GM21529 (cell line): ENCODE measurements around the gene CDH4.

ENCODE experiments used
- ATAC-seq: cut with Tn5 transposase; IDR thresholded peaks from one replicate; pipeline ENCODE4 v1.9.1; 2021; ENCODE audit not compliant: unreplicated experiment

CDH4 gene

DNA sequence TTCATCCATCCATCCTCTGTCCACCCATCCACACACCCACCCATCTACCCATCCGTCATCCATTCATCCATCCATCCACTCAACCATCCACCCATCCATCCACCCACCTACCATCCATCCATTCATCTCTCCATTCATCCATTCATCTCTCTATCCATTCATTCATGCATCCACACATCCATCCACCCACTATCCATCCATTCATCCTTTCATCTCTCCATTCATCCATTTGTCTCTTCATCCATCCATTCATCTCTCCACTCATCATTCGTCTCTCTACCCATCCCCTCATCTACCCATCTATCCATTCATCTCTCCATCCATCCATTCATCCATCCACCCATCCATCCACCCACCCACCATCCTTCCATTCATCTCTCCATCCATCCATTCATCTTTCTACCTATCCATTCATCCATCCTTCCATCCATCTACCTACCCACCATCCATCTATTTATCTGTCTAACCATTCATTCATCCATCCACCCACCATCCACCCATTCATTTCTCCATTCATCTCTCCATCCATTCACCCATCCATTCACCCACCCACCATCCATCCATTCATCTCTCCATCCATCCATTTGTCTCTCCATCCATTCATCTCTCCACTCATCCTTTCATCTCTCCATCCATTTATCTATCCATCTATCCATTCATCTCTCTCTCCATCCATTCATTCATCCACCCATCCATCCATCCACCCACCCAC, 538.2 kb downstream of the CDH4 start:
- ATAC-seq: no peak

- ATAC-seq: no peak
Observed at GRCh38 chr20:61791995-61792394, 539.9 kb downstream of the CDH4 start.

- ATAC-seq: no peak
Observed at GRCh38 chr20:61795669-61796630, 543.9 kb downstream of the CDH4 start.

- ATAC-seq: no peak
Observed at GRCh38 chr20:61796738-61797137, 544.7 kb downstream of the CDH4 start.

- ATAC-seq: no peak
Observed at GRCh38 chr20:61797200-61797599, 545.1 kb downstream of the CDH4 start.

DNA sequence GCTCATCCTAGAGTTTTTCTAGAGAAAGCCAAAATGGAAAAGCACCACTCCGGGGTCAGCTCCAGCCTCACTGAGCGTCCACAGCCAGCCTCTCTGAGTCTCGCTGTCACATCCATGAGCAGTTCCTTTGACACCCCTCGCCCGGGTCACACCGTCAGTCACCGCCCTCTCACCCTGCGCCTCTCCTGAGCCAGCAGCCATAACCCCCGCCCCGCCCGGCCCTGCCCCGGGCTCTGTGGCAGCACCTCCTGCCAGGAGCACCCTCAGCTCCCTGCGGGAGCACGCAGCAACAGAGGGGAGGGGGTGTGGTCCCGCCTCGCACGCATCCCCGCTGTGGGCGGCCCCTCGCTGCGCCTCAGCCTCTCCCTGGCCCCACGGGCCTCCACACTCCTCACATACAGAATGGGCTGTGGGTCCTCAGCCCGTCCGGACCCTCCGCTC, 545.9 kb downstream of the CDH4 start:
- ATAC-seq: no peak

- no peak for ATAC-seq
Observed at GRCh38 chr20:61798632-61799031, 546.6 kb downstream of the CDH4 start.

GRCh38 chr20:61799394-61799923, 547.4 kb downstream of the CDH4 start:
- no peak for ATAC-seq

- no peak for ATAC-seq
Observed at GRCh38 chr20:61799928-61800327, 547.9 kb downstream of the CDH4 start.

DNA sequence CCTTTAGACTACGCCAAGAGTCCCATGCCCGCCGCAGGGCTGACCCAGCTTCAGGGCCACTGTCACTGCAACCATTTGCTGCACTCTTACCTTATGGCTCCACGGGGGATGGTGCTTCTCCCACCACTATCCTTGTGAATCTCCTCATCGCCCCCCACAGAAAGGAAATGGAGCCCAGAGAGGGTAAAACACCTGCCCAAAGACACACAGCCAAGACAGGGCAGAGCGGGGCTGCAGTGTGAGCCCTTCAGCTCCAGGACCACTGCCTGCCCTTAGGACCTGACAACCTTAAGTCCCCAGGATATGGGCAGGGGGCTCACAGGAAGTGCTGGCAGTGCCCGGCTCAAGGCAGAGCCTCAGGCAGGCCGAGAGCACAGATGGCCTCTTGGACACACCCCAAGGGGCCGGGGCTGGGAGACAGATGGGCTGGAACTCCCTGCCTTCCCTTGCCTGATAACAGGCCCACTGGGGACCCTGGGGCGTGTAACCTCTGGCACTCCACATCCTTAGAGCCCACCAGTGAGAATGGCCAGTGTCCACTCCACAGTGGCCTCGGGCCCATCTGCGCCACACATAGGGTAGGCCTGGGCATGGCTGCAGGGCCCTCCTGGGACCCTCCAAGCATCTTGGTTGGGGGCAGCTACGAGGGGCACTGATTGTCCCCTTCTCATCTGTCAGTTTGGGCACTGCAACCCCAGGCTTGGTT, 548.5 kb downstream of the CDH4 start:
- no peak for ATAC-seq

DNA sequence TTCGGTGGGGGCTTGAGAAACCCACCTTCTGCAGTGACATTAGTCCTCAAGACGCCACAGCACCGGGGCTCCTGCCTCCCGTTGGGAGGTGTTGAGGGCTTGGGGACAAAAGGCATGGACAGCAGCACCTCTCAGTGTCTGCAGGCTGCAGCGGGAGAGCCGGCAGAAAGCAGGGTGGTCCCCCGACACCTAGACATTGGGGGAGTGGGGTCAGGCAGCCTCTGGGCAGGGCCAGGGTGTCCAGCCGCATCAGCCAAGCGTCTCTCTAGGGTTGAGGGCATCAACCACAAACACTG, 549.0 kb downstream of the CDH4 start:
- ATAC-seq: no peak

DNA sequence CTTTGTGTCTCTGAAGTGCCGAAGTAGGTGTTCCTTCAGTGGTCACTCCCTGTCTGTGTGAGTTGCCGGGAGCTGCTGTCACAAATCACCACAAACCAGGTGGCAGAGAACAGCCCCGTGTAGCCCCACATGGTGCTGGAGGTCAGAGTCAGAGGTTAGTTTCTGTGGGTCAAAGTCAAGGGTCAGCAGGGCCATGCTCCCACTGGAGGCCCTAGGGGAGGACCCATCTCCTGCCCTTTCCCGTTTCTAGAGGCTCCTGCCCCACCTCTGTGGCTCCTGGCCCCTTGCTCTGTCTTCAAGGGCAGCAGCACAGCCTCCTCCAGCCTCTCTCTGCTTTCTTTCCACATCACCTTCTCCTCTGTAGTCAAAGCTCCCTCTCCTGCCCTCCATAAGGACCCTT, 549.4 kb downstream of the CDH4 start:
- ATAC-seq: no peak

GRCh38 chr20:61801857-61802442, 549.9 kb downstream of the CDH4 start:
- ATAC-seq: no peak

GRCh38 chr20:61802721-61803311, 550.8 kb downstream of the CDH4 start:
- ATAC-seq: no peak

DNA sequence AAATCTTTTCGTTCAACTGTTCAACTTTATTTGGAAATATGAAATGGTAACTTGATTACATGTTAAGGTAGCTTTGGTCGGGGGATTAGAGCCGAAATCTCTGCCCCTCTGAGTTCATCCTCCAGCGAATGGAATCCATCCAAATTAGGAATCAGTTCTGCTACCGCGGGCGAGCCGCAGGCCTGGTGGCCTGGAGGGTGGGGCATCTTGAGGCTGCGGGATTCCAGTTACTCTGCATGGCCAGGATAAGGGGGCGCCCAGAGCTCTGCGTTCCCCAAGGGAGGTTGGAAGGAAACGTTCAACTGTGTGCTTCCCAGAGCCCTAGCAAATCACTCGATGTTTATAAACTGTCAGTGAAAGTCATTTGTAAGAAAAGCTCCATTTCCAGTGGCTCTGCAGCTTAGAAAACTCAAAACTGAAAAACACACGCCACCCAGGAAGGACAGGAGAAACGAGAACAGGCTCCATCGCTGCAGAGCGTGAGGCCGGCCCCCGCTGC, 551.4 kb downstream of the CDH4 start:
- ATAC-seq: no peak

DNA sequence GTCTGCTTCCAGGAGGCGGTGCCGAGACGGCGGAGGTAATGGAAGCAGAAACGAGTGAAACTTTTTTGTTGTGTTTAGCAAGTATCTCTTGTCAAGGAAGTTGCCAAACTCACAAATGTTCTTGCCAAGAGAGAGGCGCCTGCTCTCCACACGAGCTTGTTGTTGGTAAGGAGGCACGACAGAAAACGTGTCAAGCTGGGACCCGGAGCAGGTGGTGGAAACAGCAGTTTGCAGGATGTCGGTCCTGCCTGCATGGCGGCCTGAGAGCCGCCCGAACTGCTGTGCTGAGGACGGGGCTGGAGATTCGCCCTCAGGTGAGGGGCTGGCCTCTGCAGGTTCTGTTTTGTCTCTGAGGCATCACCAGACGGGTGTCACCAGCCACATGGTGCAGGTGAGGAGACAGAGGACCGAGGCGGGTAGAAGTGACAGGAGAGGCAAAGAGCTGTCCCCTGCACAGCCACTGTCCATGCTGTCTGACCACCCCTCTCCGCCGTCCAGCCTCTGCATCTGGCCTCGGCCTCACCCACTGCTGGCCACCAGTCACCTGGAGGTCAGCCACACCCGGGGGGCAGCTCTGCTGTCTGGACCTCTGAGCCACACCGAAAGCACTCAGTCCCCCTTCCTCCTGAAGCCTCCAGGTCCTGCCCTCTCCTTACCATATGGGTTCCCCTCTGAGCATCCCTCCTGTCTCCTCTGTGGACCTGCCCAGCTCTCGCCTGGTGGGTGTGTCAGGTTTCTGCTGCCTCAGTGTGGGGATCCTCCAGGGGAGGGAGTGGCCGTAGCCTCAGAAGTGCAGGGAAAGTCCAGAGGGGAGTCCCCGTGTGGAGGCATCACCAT, 552.1 kb downstream of the CDH4 start:
- ATAC-seq: no peak

DNA sequence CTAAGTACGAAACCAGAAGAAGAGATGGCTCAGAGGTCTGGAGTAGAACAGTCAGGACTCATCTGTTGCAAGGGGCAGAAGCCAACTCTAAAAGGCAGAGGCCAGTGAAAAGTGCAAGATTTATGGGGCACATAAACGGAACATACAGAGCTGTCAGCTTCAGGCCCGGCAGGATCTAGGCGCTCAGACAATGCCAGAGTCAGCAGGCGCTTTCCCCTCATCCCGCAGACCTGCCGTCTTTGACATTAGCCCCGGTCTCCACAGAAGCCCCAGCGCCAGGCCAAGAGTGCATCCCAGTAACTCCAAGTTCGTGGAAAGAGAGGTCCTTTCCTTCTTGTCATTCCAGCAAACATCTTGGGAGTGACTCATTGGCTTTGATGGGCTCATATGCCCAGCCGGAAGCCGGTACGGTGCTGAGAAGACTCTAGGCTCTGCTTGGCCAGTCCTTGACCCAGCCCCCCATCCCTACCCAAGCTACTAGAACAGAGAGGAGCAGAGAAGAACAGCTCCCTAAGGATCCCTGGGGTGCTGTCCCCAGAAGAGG, 552.8 kb downstream of the CDH4 start:
- ATAC-seq: no peak

DNA sequence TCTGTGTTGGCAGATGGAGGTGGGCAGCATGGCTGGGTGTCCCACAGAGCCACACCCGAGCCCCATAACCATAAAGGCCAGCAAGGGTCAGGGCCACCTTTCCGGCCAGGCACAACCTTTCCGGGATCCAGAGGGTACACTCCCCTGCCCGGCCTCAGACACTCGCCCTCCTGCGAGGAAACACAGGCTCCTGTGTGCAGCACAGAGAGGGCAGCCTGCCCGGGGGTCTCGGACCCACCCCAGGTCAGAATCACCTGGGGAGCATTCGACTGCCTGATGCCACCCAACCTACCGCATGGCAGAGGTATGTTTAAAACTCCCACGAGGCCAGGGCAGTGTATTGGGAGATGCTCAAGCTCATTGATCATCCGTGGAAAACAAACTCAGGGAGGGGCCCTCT, 553.3 kb downstream of the CDH4 start:
- ATAC-seq: no peak

- no peak for ATAC-seq
Observed at GRCh38 chr20:61805781-61806180, 553.7 kb downstream of the CDH4 start.
